Caco-2 (cell line): ENCODE measurements around the gene IP6K2. TPM values are rescaled to one million over a fixed set of nuclear protein-coding genes. Genes with fewer than 3 reads are reported as not detected.
A peak's percentile ranks its signal among the peaks of the same experiment; 100 is the strongest.

Experiments
- BruUV-seq: library from RNA; stranded (reverse); fragments of 400-500 nt; replicated peaks from 2 replicates; lab custom pipeline; 2021; lab: Mats Ljungman, UMichigan
- CTCF ChIA-PET: fragments of 300-600 bp; sonication (Branson Sonifier 250); formaldehyde crosslinking; loops from one replicate; lab custom pipeline; 2022; ENCODE audit warnings: antibody characterized with exemption; lab: Charles Lee
- POLR2A ChIA-PET: fragments of 300-600 bp; sonication (Branson Sonifier 250); formaldehyde crosslinking; loops from one replicate; lab custom pipeline; 2022; ENCODE audit warnings: antibody characterized with exemption; lab: Charles Lee
- DNase-seq, 2 experiments: peaks; one replicate each; pipeline versions ENCODE4 v3.0.0 to v3.0.0-alpha.2; 2020 to 2022
- H3K27me3 ChIP-seq: replicated peaks from 2 replicates; pipeline ENCODE4 v1.6.0; 2011; ENCODE audit warnings: low read length; ENCODE audit not compliant: control insufficient read depth, insufficient read depth
- H3K36me3 ChIP-seq: 2 replicates; pipeline ENCODE4 v1.5.1; 2011; ENCODE audit warnings: low read length; ENCODE audit not compliant: control insufficient read depth, insufficient read depth
- H3K4me1 ChIP-seq: fragments of 250-450 bp; sonication (Bioruptor Pico); 2 replicates; pipeline ENCODE4 v1.5.1; 2020; ENCODE audit warnings: mild to moderate bottlenecking
- H3K4me3 ChIP-seq: 2 replicates; pipeline ENCODE4 v1.5.1; 2011; ENCODE audit warnings: low read depth, mild to moderate bottlenecking, control low read depth, low read length
- H3K9me3 ChIP-seq: fragments of 250-450 bp; sonication (Bioruptor Pico); 2 replicates; pipeline ENCODE4 v1.5.1; 2020; ENCODE audit warnings: mild to moderate bottlenecking, moderate library complexity
- H3K27ac Mint-ChIP-seq: one replicate; pipeline ENCODE4 v1.8.0; 2022; ENCODE audit warnings: mixed read lengths; ENCODE audit not compliant: unreplicated experiment
- H3K27me3 Mint-ChIP-seq: one replicate; pipeline ENCODE4 v1.8.0; 2022; ENCODE audit warnings: mixed read lengths; ENCODE audit not compliant: insufficient read depth, unreplicated experiment
- H3K36me3 Mint-ChIP-seq: one replicate; pipeline ENCODE4 v1.8.0; 2022; ENCODE audit warnings: mild to moderate bottlenecking, mixed read lengths; ENCODE audit not compliant: insufficient read depth, unreplicated experiment
- H3K4me1 Mint-ChIP-seq: one replicate; pipeline ENCODE4 v1.8.0; 2022; ENCODE audit warnings: low read depth, mixed read lengths; ENCODE audit not compliant: unreplicated experiment
- H3K4me3 Mint-ChIP-seq: one replicate; pipeline ENCODE4 v1.8.0; 2022; ENCODE audit warnings: mild to moderate bottlenecking, moderate library complexity, mixed read lengths; ENCODE audit not compliant: unreplicated experiment
- H3K9me3 Mint-ChIP-seq: one replicate; pipeline ENCODE4 v1.8.0; 2022; ENCODE audit warnings: mixed read lengths; ENCODE audit not compliant: unreplicated experiment
- CTCF ChIP-seq, 2 experiments: fragments of 200-600 bp in 1 of 2; IDR thresholded peaks; 1 replicate in 1 of 2; 2 replicates in 1 of 2; pipeline versions ENCODE4 v1.5.1 to v1.8.0; 2011 to 2022; ENCODE audit warnings: antibody characterized with exemption in 1 of 2, control low read depth in 1 of 2, inconsistent platforms in 1 of 2, low read depth in 1 of 2, low read length in 1 of 2, mild to moderate bottlenecking in 1 of 2, moderate library complexity in 1 of 2; ENCODE audit not compliant: insufficient read depth in 1 of 2, severe bottlenecking in 1 of 2, unreplicated experiment in 1 of 2
- intact Hi-C: fragments of 100-400 bp; cut with micrococcal nuclease; formaldehyde crosslinking; loops from one replicate; pipeline ENCODE4 v1.10.0; 2022; ENCODE audit not compliant: unreplicated experiment
- total RNA-seq: library from RNA; stranded (reverse); gene quantifications from 2 replicates; pipeline ENCODE4 v1.2.3, GENCODE V29; 2022

Gene IP6K2
- total RNA-seq, 1 experiment from 2014 or later: 91.7 TPM

DNA sequence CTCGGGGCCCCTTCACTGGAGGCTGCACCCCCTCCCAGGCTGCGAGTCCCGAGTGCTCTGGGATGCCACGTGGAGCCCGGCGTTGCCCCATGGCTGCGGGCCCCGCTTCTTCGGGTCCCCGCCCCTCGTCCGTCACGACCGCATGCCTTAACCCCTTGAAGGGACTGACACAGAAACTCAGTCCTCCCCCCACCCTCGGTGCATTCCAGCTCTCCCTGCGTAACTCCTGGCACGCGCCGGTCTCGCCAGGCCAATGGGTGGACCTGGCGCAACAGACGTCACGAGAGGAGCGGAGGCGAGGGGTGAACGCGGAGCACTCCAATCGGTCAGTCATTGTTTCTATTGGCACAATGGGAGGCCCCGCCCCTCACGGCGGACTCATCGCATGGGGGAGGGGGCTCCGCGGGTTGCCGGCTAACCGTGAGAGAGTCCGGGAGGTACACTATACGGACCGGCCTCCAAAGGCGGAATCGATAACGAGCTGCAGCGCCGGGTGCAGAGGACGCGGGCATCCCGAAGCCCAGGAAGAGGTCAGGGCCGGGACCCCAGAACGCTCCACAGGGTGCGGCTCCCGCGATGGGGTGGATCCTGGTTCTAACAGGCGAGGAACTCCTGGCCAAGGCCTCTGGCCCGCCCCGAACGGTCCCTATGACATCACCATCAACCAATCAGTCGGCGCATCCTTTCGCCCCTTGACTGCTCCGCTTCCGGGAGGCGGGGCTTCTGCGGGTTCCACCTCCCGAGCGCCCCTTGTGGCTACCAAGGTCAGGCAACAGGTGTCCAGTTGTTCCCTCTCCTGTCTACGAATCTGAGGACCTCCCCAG is 53.3 kb downstream of the IP6K2 start:
- TF ChIP-seq CTCF (IDR thresholded peaks at IDR 0.05; ENCODE audit: insufficient read depth in 1 of 2, low read depth in 1 of 2, low read length in 1 of 2, severe bottlenecking in 1 of 2, unreplicated experiment in 1 of 2): peak; percentile 84 to 86
- DNase-seq: peak; percentile 99
- intact Hi-C loops: loop anchor here (1.0 to 10.0 kb wide), 4 partner anchors 28 to 199 kb away; partner anchors contain the start of genes PFKFB4, SLC26A6 and UQCRC1
- H3K4me1 ChIP-seq: peaks cover 10% of the 10 kb centered on the region
- TSS peak; percentile 49 for BruUV-seq
- no peaks in the 10 kb centered on the region for H3K27me3 ChIP-seq
- H3K36me3 Mint-ChIP-seq: peaks cover 79% of the 10 kb centered on the region
- peak overlapping the region; percentile 65 for H3K4me3 ChIP-seq
- peaks cover 7% of the 10 kb centered on the region for H3K36me3 ChIP-seq
- peak overlapping the region; percentile 99 for H3K27ac Mint-ChIP-seq
- H3K27me3 Mint-ChIP-seq: no peaks in the 10 kb centered on the region
- no peaks in the 10 kb centered on the region for H3K9me3 Mint-ChIP-seq
- H3K4me1 Mint-ChIP-seq: peaks cover 5% of the 10 kb centered on the region
- peak overlapping the region; percentile 93 for H3K4me3 Mint-ChIP-seq
- H3K9me3 ChIP-seq: no peaks in the 10 kb centered on the region
- ChIA-PET CTCF (interaction anchor here (0.7 to 2.1 kb wide), 9 partner anchors 10 to 191 kb away, joined by 3 to 7 read pairs (median 4); partner anchors contain the start of genes SLC26A6 and UQCRC1), POLR2A (interaction anchor here (0.5 to 2.7 kb wide), 14 partner anchors 10 to 997 kb away, joined by 3 to 14 read pairs (median 4); partner anchors contain the start of genes IP6K2, NCKIPSD, NDUFAF3 and PFKFB4)

DNA sequence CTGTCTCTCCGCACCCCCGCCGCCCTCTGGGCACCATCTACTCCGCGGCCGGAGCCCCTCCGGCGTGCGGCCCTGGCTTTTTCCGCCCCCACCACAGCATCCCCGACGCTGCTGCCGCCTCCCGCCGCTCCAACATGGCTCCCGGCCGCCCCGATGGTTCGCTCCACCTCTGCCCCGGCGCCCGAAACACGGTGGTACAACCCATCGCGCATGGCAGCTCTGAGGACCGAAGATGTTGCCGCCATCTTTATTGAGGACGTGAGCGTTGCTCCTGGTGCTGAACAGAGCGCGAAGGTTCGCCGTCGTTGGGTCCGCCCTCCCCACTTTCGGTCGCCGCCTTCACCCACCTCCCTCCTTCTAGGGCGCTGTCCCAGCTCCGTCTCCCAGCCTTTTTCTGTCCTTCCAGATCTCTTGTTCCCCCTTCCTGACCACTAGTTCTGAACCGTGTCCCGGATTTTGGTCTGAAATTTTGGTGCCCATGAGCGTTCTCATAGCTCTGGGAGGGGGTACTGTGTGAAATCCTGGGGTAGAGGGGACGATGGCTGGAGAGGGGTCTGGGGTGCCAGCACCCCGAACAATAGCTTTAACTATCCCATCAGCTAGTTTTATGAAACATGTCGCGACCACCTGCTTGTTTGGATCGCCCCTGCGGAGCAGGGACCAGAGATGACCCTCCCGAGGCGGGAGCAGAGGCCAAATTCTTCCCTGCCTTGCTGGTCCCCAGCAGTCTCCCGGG is 54.1 kb downstream of the IP6K2 start, which contains the start of gene CELSR3:
CELSR3 (minus strand) TSS at position 134 of the 736 bp plus-strand sequence. CDS start 252 bp downstream, outside the sequence.
- H3K4me1 Mint-ChIP-seq: peaks cover 5% of the 10 kb centered on the region
- peak; percentile 90 to 91 for DNase-seq
- TF ChIP-seq CTCF (IDR thresholded peaks at IDR 0.05; ENCODE audit: insufficient read depth in 1 of 2, low read depth in 1 of 2, low read length in 1 of 2, severe bottlenecking in 1 of 2, unreplicated experiment in 1 of 2): no peak
- peak within 1 kb of the TSS; percentile 93 for H3K4me3 Mint-ChIP-seq
- BruUV-seq: TSS peak; percentile 74
- no peaks in the 10 kb centered on the region for H3K9me3 Mint-ChIP-seq
- H3K36me3 ChIP-seq: peaks cover 7% of the 10 kb centered on the region
- no peaks in the 10 kb centered on the region for H3K9me3 ChIP-seq
- H3K36me3 Mint-ChIP-seq: peaks cover 73% of the 10 kb centered on the region
- no peaks in the 10 kb centered on the region for H3K27me3 Mint-ChIP-seq
- H3K4me1 ChIP-seq: peaks cover 10% of the 10 kb centered on the region
- intact Hi-C loops: loop anchor here (1.0 to 10.0 kb wide), 4 partner anchors 28 to 198 kb away; partner anchors contain the start of genes PFKFB4, SLC26A6 and UQCRC1
- POLR2A ChIA-PET: interaction anchor here (0.5 to 2.7 kb wide), 12 partner anchors 11 to 996 kb away, joined by 3 to 14 read pairs (median 4); partner anchors contain the start of genes IP6K2, NCKIPSD, NDUFAF3 and PFKFB4
- H3K27me3 ChIP-seq: no peaks in the 10 kb centered on the region
- H3K27ac Mint-ChIP-seq: peak within 1 kb of the TSS; percentile 99
- CTCF ChIA-PET: interaction anchor here (0.7 to 2.1 kb wide), 5 partner anchors 23 to 434 kb away, joined by 3 to 7 read pairs (median 4); partner anchors contain the start of genes SLC26A6 and UQCRC1
- peak within 1 kb of the TSS; percentile 65 for H3K4me3 ChIP-seq
